NCI-H187 (cell line): ENCODE results near the gene ANKRD28.
"Not testable (repeated sequence)": the region's sequence is repeated elsewhere in the genome, so short reads cannot be mapped to it uniquely, and the experiment has no call there.

Experiments
- DNase-seq, 2 experiments: peaks; one replicate each; lab custom pipeline; 2025; lab: John Stamatoyannopoulos, UW

Gene ANKRD28

GRCh38 chr3:15803921-15804320 lies 6.1 kb upstream of the ANKRD28 start:
- no peak for DNase-seq

GRCh38 chr3:15801298-15801697 lies 3.5 kb upstream of the ANKRD28 start:
- DNase-seq: no peak

- no peak for DNase-seq
These were observed 3.0 kb upstream of the ANKRD28 start for GRCh38 chr3:15800780-15801179.

GRCh38 chr3:15800327-15800726 lies 2.5 kb upstream of the ANKRD28 start:
- DNase-seq: no peak

GRCh38 chr3:15798533-15799245 lies 910 bp upstream of the ANKRD28 start:
- DNase-seq: no peak

GRCh38 chr3:15796771-15797641 lies 773 bp downstream of the ANKRD28 start:
- no peak for DNase-seq

GRCh38 chr3:15796331-15796730 lies 1.4 kb downstream of the ANKRD28 start:
- no peak for DNase-seq

GRCh38 chr3:15795651-15796308 lies 2.0 kb downstream of the ANKRD28 start:
- no peak for DNase-seq

GRCh38 chr3:15794842-15795650 lies 2.7 kb downstream of the ANKRD28 start:
- no peak for DNase-seq

- DNase-seq: no peak
These were observed 3.4 kb downstream of the ANKRD28 start for GRCh38 chr3:15794303-15794771.

- no peak for DNase-seq
These were observed 6.3 kb downstream of the ANKRD28 start for GRCh38 chr3:15791525-15791924.

GRCh38 chr3:15787941-15788340 lies 9.8 kb downstream of the ANKRD28 start:
- no peak for DNase-seq

GRCh38 chr3:15787526-15787925 lies 10.3 kb downstream of the ANKRD28 start:
- no peak for DNase-seq

- no peak for DNase-seq
These were observed 14.3 kb downstream of the ANKRD28 start for GRCh38 chr3:15783361-15783969.

GRCh38 chr3:15782429-15782828 lies 15.3 kb downstream of the ANKRD28 start:
- DNase-seq: no peak

- DNase-seq: no peak
These were observed 16.0 kb downstream of the ANKRD28 start for GRCh38 chr3:15781637-15782402.

GRCh38 chr3:15781131-15781530 lies 16.6 kb downstream of the ANKRD28 start:
- no peak for DNase-seq

GRCh38 chr3:15779111-15779510 lies 18.7 kb downstream of the ANKRD28 start:
- DNase-seq: no peak

- no peak for DNase-seq
These were observed 19.4 kb downstream of the ANKRD28 start for GRCh38 chr3:15778332-15778858.

- DNase-seq: not testable (repeated sequence)
These were observed 22.7 kb downstream of the ANKRD28 start for GRCh38 chr3:15774931-15775560.
